ENCODE data around the gene NFYA.

Gene NFYA

GRCh38 chr6:41047306-41047705 is 25.5 kb upstream of the NFYA start:
- DNase-seq (ENCODE audit: low read depth) = no peak

DNA sequence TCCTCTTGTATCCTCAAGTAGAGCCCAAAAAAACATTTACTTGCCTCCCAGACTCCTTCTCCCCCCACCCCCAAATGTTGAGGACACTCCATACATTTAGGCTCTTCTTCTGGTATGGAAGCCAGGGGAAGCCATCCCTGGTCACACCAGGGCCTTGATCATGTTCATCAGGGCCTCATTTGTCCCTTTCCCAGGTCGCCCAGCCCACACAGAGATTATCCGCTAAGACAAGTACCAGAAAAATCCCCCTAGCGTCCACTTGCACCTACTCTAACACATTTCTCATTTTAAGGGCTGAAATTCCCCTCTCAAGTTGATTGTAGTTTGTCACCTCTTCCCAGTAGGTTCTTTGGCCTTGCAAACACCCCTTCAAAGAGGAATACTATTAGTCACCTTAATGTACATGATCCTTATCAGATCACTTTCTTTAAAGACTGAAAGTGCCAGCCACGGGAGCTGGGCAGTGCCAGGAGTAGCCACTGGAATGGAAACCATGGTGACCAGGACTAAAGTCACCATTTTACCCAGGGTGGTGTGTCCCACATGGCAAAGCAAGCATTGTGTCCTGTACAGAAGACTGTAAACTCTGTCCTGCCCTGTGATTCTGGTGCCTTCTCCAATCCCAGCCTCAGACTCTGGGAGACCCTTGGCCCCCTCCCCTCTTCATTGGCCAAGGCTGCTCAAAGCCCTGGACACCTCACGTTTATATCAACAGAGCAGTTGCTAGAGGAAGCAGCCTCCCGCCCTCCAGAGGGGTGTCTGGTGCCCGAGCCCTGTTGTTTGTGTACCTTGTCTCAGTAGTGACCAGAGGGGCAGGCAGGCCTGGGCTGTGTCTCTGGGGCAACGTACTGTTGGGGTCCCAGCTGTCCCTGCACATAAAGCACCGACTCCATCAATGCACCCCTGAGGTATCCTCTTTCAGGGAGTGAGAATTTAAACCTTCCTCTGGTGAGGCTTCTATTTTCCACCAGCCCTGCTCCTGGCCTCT is 24.7 kb upstream of the NFYA start:
- DNase-seq (ENCODE audit: low read depth) = no peak

DNA sequence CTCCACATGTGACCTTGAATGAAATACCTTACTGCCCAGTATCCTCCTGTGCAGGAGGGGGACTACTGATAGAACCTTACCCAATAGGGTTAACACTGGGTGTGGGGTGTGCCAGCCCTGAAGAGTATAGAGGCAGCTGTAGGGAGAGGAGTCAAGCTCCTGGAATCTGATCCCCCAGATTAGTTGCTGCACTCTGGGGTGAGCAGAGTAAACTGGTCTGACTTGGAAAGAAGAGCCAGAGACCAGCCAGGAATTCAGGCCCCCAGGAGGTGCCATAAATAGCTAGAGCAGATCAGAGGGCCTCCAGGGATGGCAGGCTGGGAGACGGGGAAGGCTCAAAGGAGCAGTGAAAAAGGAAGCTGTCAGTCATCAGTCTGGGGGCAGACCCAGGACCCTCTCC is 23.3 kb upstream of the NFYA start:
- DNase-seq (ENCODE audit: low read depth) = no peak

- no peak for DNase-seq (ENCODE audit: low read depth)
These were observed 22.8 kb upstream of the NFYA start for GRCh38 chr6:41049955-41050354.

GRCh38 chr6:41050536-41050935 is 22.2 kb upstream of the NFYA start:
- no peak for DNase-seq (ENCODE audit: low read depth)

DNA sequence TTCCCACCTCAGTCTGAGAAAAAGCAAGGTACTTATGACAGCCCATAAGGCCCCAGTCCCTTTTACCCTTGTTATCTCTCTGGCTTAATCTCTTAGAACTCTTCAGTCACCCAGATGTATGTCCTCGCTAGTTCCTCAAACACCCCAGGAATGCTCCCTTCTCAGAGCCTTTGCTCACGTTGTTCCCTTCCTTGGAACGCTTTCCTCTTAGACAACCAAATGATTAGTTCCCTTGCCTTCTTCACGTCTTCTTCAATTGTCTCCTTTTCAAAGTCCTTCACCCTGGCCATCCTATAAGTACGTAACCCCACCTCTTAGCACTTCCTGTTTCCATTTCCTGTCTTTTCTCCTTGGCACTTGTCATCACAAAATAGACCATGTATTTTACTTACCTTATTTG is 20.9 kb upstream of the NFYA start:
- no peak for DNase-seq (ENCODE audit: low read depth)

DNA sequence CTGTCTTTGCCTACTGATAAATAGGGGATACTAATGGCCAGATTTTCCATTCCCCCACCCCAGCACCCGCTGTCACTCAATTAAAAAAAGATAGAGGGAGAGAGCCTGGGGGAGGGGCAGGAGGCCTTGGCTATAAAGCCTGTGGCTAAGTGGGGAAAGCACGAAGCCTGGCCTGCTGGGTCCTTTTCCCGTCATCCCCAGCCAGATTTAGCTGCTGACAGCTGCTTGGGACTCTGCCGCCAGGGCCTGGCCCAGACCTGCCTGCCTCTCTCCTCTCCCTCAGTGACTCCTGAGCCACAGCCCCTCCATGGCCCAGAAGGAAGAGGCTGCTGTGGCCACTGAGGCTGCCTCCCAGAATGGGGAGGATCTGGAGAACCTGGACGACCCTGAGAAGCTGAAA is 19.7 kb upstream of the NFYA start, which contains the start of gene APOBEC2:
Gene APOBEC2 (plus strand): TSS at position 162 of the 400 bp plus-strand sequence. CDS start 146 bp downstream, at position 308.
- DNase-seq (ENCODE audit: low read depth) = no peak

DNA sequence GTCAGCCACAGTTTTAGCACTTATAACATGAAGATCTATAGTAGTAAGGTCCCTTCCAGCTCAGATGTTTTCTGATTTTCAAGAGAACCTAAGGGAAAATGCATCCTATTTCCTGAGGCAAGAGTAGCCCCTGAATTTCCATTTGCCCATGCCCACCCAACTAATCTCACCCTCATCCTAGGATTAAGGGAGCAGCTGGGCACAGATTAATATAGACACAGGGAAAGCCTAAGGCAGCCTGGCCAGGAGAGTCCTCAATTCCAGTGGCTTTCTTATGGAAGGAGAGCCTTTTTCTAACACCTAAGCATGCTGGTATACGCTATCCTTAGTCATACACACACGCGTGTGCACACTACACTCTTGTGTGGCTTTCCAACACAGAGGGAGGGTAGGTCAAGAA is 18.3 kb upstream of the NFYA start:
- DNase-seq (ENCODE audit: low read depth) = no peak

- DNase-seq (ENCODE audit: low read depth) = no peak
These were observed 17.6 kb upstream of the NFYA start for GRCh38 chr6:41055149-41055548.

DNA sequence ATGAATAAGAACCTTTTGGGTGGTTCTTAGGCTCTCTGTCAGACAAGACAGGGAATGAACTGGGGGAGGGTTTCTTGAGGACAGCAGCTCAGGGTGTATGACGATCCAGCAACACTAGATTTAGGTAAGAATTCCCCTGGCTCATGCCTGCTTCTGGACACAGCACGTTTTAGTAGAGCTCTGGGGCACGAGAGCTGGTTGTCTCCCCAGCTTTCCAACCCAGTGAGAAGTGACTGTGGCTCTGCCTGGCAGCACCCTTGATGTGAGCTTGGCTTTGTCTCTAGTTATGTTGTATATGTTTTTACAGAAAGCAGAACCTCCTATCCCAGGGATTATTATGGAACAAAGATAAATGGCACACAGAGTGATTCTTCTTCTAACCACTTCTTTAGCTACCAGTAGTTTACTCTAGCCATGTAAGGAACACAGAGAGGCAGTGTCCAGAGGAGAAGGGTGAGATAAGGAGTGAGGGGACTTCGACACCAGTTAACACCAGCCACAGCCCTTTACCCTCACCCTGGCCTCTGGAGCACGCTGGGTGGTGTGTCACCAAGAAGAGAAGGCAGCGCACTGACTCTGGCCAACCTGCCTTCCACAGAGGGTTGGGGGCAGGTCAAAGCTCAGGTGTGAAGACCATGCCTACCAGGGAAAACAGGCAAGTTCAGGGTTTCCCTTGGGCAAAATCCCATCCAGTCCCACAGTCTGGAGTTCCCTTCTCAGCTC is 15.8 kb upstream of the NFYA start:
- DNase-seq (ENCODE audit: low read depth) = no peak

DNA sequence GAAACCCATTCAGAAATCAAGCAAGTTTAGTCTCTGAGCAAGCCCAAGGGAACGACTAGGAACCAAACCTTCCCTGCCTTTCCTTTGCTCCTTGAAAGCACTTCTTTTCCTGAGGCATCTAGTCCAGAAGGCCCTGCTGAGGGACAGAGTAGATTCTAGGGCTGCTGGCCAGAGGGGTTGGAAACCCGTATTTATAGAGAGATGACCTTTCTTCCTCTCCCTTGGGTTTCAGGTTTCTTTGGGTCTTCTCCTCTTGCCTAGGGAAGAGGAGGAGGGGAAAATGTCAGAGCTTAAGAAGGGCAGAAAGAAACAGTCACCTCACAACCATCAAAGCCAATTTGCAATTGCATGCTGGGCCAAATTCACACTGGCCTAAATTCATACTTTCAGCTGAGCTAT is 14.0 kb upstream of the NFYA start:
- DNase-seq (ENCODE audit: low read depth) = no peak

DNA sequence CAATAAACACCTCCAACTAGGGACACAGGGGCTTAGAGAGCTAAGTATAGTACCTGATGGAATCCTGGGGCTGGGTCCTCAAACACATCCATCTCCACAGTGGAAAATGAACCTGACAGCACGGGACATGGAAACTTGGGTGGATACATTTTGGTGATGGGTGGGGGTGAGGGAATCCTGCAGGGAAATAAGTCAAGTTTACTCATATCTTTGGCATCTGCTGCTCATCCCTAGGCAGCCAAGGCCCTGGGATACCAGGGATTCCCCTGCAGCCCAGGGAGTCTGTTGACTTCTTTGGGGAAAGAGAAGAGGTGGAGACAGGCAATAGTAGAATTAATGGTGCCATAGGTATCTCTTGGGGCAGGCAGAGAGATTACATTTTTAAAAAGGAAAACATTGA is 13.2 kb upstream of the NFYA start:
- DNase-seq (ENCODE audit: low read depth) = no peak

- no peak for DNase-seq (ENCODE audit: low read depth)
These were observed 11.5 kb upstream of the NFYA start for GRCh38 chr6:41061196-41061726.

- DNase-seq (ENCODE audit: low read depth) = no peak
These were observed 10.7 kb upstream of the NFYA start for GRCh38 chr6:41062056-41062455.

GRCh38 chr6:41063884-41064285 is 8.9 kb upstream of the NFYA start:
- DNase-seq (ENCODE audit: low read depth) = no peak

DNA sequence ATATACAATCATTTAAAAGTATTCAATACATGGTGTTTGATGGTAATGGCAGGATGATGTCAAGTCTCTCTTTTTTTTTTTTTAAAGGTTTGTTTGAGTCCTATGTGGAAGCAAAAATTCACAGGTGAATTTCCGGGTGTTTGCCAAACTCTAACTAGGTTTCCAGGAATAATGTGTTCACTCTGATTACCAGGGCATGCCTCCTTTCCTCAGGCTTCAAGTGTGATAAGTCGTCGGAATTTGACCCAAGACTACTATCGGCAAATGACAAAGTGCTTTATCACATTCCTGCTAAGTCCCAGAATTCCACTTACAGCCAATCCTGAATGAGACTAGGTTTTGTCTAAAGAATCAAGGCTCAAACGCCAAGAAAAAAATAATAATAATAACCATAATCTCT is 7.9 kb upstream of the NFYA start:
- no peak for DNase-seq (ENCODE audit: low read depth)

DNA sequence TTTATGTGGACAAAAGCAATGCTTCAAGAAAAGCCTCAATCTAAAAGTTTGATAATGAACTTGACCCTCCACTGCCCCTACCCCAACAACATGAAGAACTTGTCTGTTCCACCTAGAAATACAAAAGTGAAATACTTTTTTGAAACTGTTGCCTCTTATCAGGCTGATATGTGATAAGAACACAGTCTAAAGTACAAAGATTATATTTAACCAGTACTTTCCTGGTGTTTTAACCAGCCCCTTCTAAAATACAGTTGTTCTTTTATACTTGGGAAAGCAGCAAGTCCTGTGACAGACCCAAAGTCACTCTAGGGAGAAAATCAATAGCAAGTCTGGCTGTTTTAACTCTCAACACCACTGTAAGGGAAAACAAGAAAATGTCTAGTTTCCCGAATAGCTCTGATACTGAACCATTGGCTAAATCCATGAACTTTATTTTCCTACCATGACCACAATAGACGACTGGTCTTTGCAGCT is 7.2 kb upstream of the NFYA start:
- no peak for DNase-seq (ENCODE audit: low read depth)

- peak; percentile 37 for DNase-seq (ENCODE audit: low read depth)
These were observed 5.9 kb upstream of the NFYA start for GRCh38 chr6:41066867-41067304.

GRCh38 chr6:41071501-41071922 is 1.3 kb upstream of the NFYA start:
- no peak for DNase-seq (ENCODE audit: low read depth)

GRCh38 chr6:41071923-41072835 is 595 bp upstream of the NFYA start, which contains the start of gene OARD1:
Gene OARD1, minus strand, starts transcription at chr6:41072356. Its CDS starts 722 bp downstream, at chr6:41071634.
- peak; percentile 99 for DNase-seq (ENCODE audit: low read depth)

- peak; percentile 70 for DNase-seq (ENCODE audit: low read depth)
These were observed 611 bp downstream of the NFYA start for GRCh38 chr6:41073203-41073967.
